ENCODE measurements around the gene TLR10.
A peak's percentile ranks its signal among the peaks of the same experiment; 100 is the strongest.
"Not testable (repeated sequence)": the region's sequence is repeated elsewhere in the genome, so short reads cannot be mapped to it uniquely, and the experiment has no call there.

TLR10 gene, protein sequence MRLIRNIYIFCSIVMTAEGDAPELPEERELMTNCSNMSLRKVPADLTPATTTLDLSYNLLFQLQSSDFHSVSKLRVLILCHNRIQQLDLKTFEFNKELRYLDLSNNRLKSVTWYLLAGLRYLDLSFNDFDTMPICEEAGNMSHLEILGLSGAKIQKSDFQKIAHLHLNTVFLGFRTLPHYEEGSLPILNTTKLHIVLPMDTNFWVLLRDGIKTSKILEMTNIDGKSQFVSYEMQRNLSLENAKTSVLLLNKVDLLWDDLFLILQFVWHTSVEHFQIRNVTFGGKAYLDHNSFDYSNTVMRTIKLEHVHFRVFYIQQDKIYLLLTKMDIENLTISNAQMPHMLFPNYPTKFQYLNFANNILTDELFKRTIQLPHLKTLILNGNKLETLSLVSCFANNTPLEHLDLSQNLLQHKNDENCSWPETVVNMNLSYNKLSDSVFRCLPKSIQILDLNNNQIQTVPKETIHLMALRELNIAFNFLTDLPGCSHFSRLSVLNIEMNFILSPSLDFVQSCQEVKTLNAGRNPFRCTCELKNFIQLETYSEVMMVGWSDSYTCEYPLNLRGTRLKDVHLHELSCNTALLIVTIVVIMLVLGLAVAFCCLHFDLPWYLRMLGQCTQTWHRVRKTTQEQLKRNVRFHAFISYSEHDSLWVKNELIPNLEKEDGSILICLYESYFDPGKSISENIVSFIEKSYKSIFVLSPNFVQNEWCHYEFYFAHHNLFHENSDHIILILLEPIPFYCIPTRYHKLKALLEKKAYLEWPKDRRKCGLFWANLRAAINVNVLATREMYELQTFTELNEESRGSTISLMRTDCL

DNA sequence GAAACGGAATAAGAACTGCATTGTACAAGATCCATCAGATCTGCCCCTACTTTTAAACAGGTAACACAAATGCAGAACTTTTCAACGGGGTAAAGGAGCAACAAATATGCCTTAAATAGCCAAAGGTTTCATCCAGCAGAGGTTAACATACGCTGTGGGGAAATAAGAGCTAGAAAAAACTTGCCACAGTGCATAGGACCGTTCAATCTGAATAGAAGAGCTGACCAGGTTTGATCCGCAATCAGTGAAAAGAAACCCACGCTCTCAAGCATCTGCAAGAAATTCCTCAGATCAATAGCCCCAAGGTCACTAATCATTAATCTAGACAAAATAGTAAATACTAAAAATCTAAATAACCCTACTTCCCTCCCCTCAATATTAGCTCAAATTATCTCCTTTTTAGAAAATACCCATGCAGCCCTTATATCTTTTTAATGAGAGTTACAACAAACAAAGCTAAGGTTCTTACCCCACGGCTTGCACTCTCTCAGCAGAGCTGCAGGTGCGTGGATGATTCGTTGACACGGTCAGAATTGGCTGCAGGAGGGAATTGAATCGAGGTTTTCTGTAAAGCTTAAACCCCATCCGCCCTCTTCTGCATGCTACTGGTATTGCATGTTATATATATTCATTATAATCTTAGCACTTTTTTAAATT lies at the start of gene TLR10:
Gene TLR10 (minus strand): TSS at position 539 of the 657 bp plus-strand sequence. CDS start 7,400 bp downstream, outside the sequence.
- peak; percentile 66 for DNase-seq

DNA sequence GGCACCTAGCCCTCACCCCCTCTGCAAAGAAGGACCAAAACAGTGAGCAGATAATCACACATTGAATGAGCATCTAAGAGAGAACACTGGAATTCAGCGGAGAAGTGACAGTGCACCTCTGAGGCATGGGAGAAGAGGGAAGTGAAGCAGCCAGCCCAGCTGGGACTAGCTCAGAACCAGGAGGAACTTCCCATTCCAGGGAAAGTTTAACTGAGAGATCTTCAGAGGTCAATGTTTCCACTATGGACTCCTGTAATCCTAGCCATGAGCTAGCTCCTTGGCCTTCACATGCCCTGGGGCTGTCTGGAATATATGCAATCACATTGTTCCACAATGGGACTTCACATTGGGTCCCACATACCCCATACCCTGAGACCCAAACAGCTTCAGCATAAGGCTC lies 49.4 kb upstream of the TLR10 start:
- no peak for DNase-seq

DNA sequence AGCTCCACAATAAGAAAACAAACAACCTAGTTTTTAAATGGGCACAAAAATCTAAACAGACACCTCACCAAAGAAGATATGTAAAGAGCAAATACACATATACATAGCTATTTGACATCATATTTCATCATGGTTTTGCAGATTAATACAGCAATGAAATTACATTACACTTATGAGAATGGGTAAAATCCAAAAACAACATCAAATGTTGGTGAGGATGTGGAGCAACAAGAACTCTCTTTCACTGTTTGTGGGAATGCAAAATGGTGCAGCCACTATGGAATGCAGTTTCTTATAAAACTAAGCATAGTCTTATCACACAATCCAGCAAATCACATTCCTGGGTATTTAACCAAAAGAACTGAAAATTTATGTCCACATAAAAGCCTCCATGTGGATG lies 48.9 kb upstream of the TLR10 start:
- no peak for DNase-seq

DNA sequence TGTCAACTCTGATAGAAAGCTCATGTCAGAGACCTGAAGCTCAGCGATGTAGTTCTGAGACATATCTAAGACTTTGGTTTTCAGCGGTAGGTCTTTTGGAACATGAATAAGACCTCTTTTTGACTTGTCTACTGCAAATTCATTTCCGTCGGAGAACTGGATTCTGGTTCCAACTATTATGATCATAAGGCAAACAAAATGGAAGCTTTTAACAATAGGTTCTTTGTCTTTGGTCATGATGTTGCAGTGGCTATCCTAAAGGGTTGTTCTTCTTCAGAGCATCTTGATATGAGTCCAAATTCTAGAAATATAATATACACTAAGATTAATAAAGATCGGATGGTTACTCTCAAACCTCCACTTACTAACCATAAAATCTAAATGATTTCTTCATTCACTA lies 46.4 kb upstream of the TLR10 start:
- DNase-seq, result no peak

DNA sequence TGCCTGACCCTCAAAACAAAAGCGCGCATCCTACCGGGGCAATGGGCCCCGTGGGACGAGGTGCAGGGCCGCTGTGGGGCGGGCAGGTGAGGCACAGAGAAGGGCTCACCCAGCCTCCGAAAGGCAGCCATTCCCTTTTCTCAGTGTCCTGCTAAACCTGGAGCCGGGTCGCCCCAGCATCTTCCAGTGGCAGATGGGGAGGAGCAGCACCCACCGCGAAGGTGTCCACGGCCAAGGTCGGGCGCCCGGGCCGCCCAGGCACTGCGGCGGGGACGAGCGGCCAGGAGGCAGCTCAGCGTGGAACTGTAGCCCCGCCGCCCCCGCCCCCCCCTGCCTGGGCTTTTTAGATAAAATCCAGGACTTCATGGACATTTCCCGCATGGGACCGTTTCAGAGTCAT lies 41.0 kb upstream of the TLR10 start:
- no peak for DNase-seq

DNA sequence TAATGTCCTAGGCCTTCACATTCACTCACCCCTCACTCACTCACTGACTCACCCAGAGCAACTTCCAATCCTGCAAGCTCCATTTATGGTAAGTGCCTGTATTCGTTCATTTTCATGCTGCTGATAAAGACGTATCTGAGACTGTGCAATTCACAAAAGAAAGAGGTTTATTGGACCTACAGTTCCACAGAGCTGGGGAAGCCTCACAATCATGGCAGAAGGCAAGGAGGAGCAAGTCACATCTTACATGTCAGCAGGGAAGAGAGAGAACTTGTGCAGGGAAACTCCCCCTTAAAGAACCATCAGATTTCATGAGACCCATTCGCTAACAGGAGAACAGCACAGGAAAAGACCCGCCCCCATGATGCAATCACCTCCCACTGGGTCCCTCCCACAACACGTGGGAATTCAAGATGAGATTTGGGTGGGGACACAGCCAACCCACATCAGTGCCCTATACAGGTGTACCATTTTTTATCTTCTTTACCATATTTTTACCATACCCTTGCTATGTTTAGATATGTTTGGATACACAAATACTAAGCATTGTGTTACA lies 40.0 kb upstream of the TLR10 start:
- no peak for DNase-seq

DNA sequence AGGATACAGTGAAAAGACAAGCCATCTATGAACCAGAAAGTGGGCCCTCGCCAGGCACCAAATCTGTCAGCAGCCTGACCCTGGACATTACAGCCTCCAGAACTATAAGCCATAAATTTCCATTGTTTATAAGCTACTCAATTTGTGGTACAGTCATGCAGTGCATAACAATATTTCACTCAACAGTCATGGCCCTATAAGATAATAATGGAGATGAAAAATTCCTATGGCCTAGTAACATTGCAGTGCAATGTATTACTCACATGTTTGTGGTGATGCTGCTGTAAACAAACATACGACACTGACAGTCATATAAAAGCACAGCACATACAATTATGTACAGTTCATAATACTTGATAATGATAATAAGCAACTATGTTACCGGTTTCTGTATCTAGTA lies 38.9 kb upstream of the TLR10 start:
- DNase-seq, result no peak

DNA sequence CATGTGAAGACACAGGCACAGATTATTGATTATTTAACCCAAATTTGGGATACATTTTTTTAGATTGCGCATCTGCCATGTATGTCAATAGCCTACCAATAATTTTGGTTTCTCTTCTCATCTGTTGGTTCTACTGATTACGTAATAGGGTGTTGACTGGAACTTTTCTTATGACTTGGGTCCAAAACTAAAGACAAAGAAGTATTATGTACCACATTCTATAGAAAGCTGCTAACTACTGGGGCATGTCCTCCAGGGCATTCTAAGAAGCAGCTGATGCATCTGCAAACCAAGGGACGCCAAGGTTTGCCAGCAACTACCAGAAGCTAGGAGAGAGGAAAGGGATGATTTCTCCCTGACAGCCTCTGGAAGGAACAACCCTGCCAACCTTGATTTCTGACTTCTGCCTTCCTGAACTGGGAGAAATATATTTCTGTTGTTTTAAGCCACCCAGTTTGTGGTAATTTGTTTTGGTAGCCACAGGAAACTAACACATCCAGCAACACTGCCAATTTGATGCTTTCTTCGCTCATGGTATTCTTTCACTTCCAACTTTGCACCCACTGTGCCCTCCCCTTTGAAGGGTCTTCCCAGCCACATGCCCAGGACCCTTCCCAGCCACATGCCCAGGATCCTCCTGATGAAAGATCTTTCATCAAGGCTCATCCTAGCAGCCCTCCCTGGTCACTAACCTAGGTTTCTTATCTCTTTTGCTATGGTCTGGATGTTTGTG lies 37.7 kb upstream of the TLR10 start:
- no peak for DNase-seq

DNA sequence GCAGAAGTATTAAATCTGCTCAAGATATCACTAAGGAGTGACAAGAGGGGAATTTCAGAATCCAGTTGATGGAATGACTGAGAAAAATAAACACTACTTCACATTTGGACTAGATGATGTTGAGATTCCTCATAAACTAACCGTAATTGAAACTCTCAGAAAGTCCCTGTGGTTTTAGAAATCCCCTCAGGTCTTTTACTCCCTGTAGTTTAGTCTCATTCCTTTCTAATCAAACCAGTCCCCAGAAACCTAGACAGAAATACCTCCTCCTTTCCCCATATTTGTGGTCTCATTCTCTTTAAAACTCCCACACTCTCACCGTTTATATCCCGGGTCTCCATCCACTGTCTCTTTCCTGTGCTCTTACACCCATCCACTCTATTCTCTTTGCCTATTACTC lies 36.8 kb upstream of the TLR10 start:
- peak; percentile 21 for DNase-seq

DNA sequence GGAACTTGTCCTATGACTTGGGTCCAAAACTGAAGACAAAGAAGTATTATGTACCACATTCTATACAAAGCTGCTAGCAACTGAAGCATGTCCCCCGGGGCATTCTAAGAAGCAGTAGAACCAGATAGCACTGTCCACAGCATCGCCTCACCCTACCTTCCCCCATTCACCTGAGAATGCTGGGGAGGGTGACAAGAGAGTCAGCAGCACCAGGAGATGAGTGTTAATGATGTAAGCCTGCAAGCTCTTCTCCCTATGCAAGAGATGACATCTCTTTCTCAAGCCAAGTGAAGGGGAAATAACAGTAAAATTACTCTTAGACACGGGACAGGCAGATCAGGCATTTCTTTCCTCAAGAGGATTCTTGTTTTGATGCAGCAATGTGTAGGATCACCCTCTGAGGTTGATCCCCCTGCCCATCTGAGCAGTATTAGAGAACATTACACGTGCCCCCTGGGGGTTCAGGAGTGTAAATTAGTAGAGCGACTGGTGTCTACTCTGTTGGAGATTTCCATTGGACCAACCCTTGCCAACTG lies 35.7 kb upstream of the TLR10 start:
- DNase-seq, result no peak

DNA sequence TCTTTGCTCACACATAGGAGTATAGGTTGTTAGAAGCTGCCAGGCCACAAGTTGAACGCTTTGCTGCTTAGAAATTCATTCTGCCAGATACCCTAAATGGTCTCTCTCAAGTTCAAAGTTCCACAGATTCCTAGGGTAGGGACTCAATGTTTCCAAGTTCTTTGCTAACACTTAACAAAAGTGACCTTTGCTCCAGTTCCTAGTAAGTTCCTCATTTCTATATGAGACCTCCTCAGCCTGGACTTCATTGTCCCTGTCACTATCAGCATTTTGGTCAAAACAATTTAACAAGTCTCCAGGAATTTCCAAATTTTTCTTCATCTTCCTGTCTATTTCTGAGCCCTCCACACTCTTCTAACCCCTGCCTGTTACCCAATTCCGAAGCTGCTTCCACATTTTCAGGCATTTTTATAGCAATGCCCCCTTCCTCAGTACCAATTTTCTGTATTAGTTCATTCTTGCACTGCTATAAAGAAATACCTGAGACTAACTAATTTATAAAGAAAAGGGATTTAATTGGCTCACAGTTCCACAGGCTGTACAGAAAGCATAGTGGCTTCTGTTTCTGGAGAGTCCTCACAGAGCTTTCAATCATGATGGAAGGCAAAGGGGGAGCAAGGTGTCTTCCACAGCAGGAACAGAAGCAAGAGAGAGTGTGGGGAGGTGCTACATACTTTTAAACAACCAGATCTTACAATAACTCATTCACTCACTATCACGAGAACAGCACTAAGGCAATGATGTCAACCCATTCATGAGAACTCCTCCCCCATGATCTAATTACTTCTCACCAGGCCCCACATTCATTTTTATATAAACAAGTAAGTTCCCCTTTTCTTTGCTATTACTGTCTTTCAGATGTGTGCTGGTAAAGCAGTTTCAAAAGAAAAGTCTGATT lies 33.3 kb upstream of the TLR10 start:
- DNase-seq, result no peak

DNA sequence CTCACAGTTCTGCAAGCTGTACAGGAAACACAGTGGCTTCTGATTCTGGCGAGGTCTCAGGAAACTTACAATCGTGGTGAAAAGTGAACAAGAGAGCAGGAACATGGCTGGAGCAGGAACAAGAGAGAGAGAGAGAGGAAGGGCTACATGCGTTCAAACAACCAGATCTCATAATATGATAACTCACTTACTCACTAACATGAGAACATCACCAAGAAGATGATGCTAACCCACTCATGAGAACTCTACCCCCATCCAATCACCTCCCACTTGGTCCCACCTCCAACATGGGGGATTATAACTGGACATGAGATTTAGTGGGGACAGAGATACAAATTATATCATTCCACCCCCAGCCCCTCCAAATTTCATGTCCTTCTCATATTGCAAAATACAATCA lies 31.6 kb upstream of the TLR10 start:
- DNase-seq, result no peak

DNA sequence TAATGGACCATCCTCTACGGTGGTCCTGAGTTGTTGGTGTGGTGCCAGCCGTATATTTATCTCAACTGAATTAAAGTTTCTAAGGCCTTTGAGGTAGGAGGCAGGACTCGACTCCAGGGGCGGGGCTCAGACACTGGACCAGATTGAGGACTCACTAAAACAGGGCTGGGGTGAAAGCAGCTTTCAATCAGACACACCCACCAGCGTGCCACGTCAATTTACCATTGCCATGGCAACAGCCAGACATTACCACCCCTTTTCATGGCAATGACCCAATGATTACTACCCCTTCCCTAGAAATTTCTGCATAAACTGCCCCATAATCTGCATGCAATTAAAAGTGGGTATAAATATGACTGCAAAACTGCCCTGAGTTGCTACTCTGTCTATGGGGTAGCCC lies 28.5 kb upstream of the TLR10 start:
- no peak for DNase-seq

DNA sequence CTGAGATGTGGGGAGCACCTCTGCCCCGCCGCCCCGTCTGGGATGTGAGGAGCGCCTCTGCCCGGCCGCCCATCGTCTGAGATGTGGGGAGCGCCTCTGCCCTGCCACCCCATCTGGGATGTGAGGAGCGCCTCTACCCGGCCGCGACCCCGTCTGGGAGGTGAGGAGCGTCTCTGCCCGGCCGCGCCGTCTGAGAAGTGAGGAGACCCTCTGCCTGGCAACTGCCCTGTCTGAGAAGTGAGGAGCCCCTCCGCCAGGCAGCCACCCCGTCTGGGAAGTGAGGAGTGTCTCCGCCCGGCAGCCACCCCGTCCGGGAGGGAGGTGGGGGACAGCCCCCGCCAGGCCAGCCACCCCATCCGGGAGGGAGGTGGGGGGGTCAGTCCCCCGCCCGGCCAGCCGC lies 24.7 kb upstream of the TLR10 start:
- DNase-seq, result not testable (repeated sequence)

DNA sequence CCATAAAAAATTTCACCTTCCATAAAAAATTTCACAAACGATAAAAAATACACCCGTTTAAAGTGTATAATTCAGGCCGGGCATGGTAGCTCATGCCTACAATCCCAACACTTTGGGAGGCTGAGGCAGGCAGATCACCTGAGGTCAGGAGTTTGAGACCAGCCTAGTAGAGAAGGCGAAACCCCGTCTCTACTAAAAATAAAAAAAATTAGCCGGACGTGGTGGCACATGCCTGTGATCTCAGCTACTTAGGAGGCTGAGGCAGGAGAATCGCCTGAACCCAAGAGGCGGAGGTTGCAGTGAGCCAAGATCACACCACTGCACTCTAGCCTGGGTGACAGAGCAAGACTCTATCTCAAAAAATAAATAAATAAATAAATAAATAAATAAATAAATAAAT lies 23.5 kb upstream of the TLR10 start:
- not testable (repeated sequence) for DNase-seq

DNA sequence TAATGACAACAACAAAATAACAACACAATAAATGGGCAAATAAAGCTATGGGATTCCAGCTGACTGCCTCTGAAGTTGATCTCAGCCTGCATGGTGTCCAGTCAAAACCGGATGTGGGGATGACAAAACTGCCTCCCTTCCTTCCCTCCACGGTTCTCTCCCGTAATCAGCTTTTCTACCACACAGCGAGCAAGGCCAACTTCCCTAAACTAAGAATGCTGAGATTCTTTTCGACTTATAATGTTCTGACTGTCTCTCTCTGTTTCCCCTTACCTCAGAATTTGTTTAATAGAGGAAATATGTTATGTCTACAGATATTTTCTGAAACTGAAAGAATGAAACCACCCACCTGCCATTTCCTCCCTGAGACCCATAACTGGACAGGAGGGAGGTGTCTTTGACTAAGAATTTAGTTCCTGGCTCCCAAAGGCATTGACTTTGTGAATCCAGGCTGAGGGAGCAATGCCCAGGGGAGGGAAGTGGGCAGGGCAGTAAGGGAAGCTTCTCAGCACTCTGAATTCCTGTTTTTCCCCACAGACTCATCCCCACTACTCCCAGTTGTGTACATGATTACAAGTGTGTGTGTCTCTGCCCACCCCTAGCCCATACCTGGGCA lies 22.8 kb upstream of the TLR10 start:
- DNase-seq, result peak; percentile 50

DNA sequence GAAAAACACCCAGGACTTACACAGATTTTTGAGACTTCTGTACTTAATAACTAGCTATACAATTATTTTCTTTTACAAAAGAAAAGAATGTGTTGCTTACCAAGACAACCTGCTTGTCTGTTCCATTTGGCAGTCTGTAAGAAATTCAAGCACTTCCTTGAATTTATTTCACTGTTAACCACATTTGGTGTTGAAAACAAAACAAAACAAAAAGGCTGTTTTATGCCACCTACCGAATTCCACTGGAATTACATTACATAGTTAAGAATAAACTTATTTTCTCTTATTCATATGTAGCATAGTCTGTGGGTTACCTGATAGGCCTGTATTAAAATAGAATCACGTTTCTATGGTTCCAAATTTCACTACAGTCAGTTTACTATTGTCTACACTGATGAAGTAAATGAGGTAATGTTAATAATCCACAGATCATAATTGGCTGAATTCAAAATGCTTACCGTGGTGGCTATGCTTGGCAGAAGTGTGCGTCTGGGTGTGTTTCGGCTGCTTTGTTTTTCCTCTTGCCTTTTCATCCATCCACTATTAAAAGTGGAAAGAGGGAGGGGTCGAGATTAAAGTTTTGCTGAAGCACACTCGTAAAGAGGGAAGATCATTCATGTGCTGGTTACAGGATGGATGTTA lies 22.0 kb upstream of the TLR10 start, which contains the start of gene TLR1:
Gene TLR1 (minus strand): TSS at position 138 of the 642 bp plus-strand sequence. CDS start 5,960 bp downstream, outside the sequence.
- peak; percentile 70 for DNase-seq

DNA sequence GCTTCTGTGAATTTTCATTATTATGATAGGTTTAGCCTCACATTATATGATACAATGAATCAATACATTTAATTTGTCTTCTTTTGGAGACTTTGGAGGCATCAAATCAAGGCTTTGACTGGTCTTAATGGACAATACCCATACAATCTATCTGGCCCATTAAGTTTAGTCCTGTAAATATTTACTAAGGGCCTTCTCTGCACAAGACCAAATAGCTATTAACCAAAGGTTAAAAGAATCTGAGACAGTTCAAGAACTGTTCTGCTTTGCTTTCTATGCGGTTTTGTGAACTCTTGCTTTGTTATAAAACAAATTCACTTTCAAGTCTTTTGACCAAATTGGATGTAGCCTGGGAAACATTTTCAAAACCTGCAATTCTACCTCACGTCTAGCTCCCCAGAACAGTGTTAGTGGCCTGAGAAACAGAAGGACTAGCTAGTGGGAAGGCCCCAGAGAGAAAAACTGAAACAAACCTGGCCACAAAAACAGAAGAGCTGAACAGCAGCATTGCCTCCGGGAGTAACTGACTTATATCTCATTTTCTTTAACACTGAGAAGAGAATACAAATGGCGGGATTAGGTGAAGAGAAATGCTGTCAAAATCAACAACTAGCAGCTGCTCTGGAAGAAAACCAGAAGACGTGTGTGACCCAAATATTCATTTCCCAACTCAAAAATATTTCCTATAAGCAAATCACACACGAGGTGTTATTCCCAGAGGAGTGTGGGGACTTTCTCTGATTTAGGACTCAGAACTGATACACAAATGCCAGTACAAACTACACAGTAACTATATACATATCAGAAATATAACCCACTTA lies 21.3 kb upstream of the TLR10 start:
- peak; percentile 81 for DNase-seq
